Right cardiac atrium (tissue), 5 donors: Measurements from ENCODE around the gene CFAP68. TPM values are rescaled to one million over a fixed set of nuclear protein-coding genes. Genes with fewer than 3 reads are reported as not detected.
A peak's percentile ranks its signal among the peaks of the same experiment; 100 is the strongest.

Experiments used
- ATAC-seq, 2 donors: fragments of 200-7000 bp; cut with Tn5 transposase; one replicate each; pipeline versions ENCODE4 v1.8.0 to v1.9.1; 2020; ENCODE audit warnings: moderate library complexity in 2 of 2, mild to moderate bottlenecking in 1 of 2
- DNase-seq, 3 donors: peaks; one replicate each; pipeline ENCODE4 v3.0.0-alpha.2; 2020
- H3K27ac ChIP-seq: one replicate; pipeline ENCODE4 v1.5.1; 2013; ENCODE audit warnings: mild to moderate bottlenecking, low read length, control low read depth, moderate library complexity
- H3K27me3 ChIP-seq: one replicate; pipeline ENCODE4 v1.6.1; 2013; ENCODE audit not compliant: control insufficient read depth, insufficient read depth
- H3K4me1 ChIP-seq: one replicate; pipeline ENCODE4 v1.6.1; 2013; ENCODE audit warnings: low read length; ENCODE audit not compliant: control insufficient read depth, insufficient read depth
- H3K4me3 ChIP-seq: one replicate; pipeline ENCODE4 v1.5.1; 2013; ENCODE audit warnings: low read length, control low read depth
- H3K9me3 ChIP-seq: one replicate; pipeline ENCODE4 v1.6.1; 2013; ENCODE audit warnings: low read length; ENCODE audit not compliant: control insufficient read depth
- WGBS: extraction: QIAGEN DNeasy Blood & Tissue Kit; methylation state at CpG from one replicate; pipeline ENCODE4 v1.1.7; 2013; 5-methylcytosine and 5-hydroxymethylcytosine counted together
- intact Hi-C, 4 donors: fragments of 100-400 bp; cut with DNase I; formaldehyde crosslinking; loops; one replicate each; pipeline versions ENCODE4 v1.11.0 to v1.14.0; 2022 to 2023
- polyA plus RNA-seq: library from polyadenylated mRNA; stranded (reverse); fragments of 200-250 nt; gene quantifications from one replicate; pipeline ENCODE4 v1.2.3, GENCODE V29; 2013
- total RNA-seq, 4 donors: library from RNA; stranded (reverse); fragmentation: NEBNext Ultra II Directional; extraction: Animal tissue kit (Norgen Biotek cat#: 25700); gene quantifications; one replicate each; pipeline ENCODE4 v1.2.1, GENCODE V29; 2021
- donor health status: healthy with polysubstance abuse.
- donor health status: DM: no; HTN: yes; CAD: no.
- donor health status: DM: no; HTN: no; CAD: no.
- donor health status: DM: no; HTN: yes; CAD: no; lungs with severe emphysema.
- donor health status: DM: yes; HTN: yes; CAD: no.

Gene CFAP68
- total and polyA plus RNA-seq, 5 donors: 22.8 to 51.5 (median 35.0) TPM

- Histone ChIP-seq H3K27ac (no peak overlapping the region), H3K9me3 (no peaks in the 10 kb centered on the region), H3K4me3 (no peak overlapping the region), H3K4me1 (no peaks in the 10 kb centered on the region), H3K27me3 (no peaks in the 10 kb centered on the region)
- ATAC-seq: peak; percentile 90
- peak; percentile 85 to 94 (median 90) for DNase-seq
- intact Hi-C loops: loop anchor here in 3 of 4 donors (5.0 to 10.0 kb wide), 5 partner anchors 239 to 277 kb away; partner anchors contain the start of gene SIK2 (in 2 of the 3)
- 23% methylated on average over 10 of the region's 10 CpGs for WGBS
These were observed 37.8 kb upstream of the CFAP68 start for GRCh38 chr11:111841370-111842053.

- Histone ChIP-seq H3K4me3 (no peak overlapping the region), H3K9me3 (no peaks in the 10 kb centered on the region), H3K27me3 (no peaks in the 10 kb centered on the region), H3K4me1 (no peaks in the 10 kb centered on the region), H3K27ac (no peak overlapping the region)
- intact Hi-C loops: loop anchor here in 3 of 4 donors (5.0 to 10.0 kb wide), 5 partner anchors 241 to 279 kb away; partner anchors contain the start of gene SIK2 (in 2 of the 3)
- 89% methylated on average over 5 of the region's 5 CpGs for WGBS
- no peak for ATAC-seq
- DNase-seq: no peak
These were observed 35.7 kb upstream of the CFAP68 start for GRCh38 chr11:111843661-111844060.

- Histone ChIP-seq H3K4me1 (no peaks in the 10 kb centered on the region), H3K27me3 (no peaks in the 10 kb centered on the region), H3K9me3 (no peaks in the 10 kb centered on the region), H3K27ac (no peak overlapping the region), H3K4me3 (no peak overlapping the region)
- intact Hi-C loops: loop anchor here in 1 of 4 donors (10.0 kb wide), 2 partner anchors 251 to 281 kb away; no protein-coding TSS in a partner anchor
- DNase-seq: no peak
- 80% methylated on average over 7 of the region's 7 CpGs for WGBS
- peak in 1 of 2 donors; percentile 27 for ATAC-seq
These were observed 33.9 kb upstream of the CFAP68 start for GRCh38 chr11:111845276-111846028.

- DNase-seq (no peak), ATAC-seq (no peak)
- Histone ChIP-seq H3K27ac (no peak overlapping the region), H3K4me1 (no peaks in the 10 kb centered on the region), H3K27me3 (no peaks in the 10 kb centered on the region), H3K4me3 (no peak overlapping the region), H3K9me3 (no peaks in the 10 kb centered on the region)
- intact Hi-C loops: loop anchor here in 1 of 4 donors (10.0 kb wide), 2 partner anchors 251 to 281 kb away; no protein-coding TSS in a partner anchor
- WGBS: 74% methylated on average over 2 of the region's 2 CpGs
These were observed 33.3 kb upstream of the CFAP68 start for GRCh38 chr11:111846063-111846462.

- peak in 1 of 2 donors; percentile 28 for ATAC-seq
- intact Hi-C loops: loop anchor here in 1 of 4 donors (10.0 kb wide), 2 partner anchors 252 to 282 kb away; no protein-coding TSS in a partner anchor
These were observed 32.7 kb upstream of the CFAP68 start for GRCh38 chr11:111846636-111847035.

GRCh38 chr11:111849631-111850030 lies 29.7 kb upstream of the CFAP68 start:
- intact Hi-C loops: loop anchor here in 1 of 4 donors (10.0 kb wide), 2 partner anchors 255 to 285 kb away; no protein-coding TSS in a partner anchor
- H3K27ac ChIP-seq: no peak overlapping the region
- no peak overlapping the region for H3K4me3 ChIP-seq
- H3K9me3 ChIP-seq: no peaks in the 10 kb centered on the region
- WGBS: 96% methylated on average over 3 of the region's 3 CpGs
- ATAC-seq (no peak), DNase-seq (no peak)
- H3K27me3 ChIP-seq: no peaks in the 10 kb centered on the region
- H3K4me1 ChIP-seq: no peaks in the 10 kb centered on the region

More at GRCh38 chr11:111846636-111847035, 32.7 kb upstream of the CFAP68 start:
- Histone ChIP-seq H3K27me3 (no peaks in the 10 kb centered on the region), H3K9me3 (no peaks in the 10 kb centered on the region), H3K4me1 (no peaks in the 10 kb centered on the region), H3K27ac (no peak overlapping the region), H3K4me3 (no peak overlapping the region)
- DNase-seq: no peak
- WGBS: 28% methylated on average over 1 of the region's 1 CpG

- no peak for DNase-seq
- Histone ChIP-seq H3K27ac (no peak overlapping the region), H3K9me3 (no peaks in the 10 kb centered on the region), H3K4me3 (no peak overlapping the region), H3K4me1 (no peaks in the 10 kb centered on the region), H3K27me3 (no peaks in the 10 kb centered on the region)
- WGBS: 93% methylated on average over 8 of the region's 8 CpGs
- no peak for ATAC-seq
- intact Hi-C loops: no loop called here
These were observed 28.3 kb upstream of the CFAP68 start for GRCh38 chr11:111851067-111851466.

GRCh38 chr11:111851636-111852035 lies 27.7 kb upstream of the CFAP68 start:
- no peak for DNase-seq
- ATAC-seq: no peak
- no peak overlapping the region for H3K4me3 ChIP-seq
- no peaks in the 10 kb centered on the region for H3K9me3 ChIP-seq
- H3K4me1 ChIP-seq: no peaks in the 10 kb centered on the region
- no peak overlapping the region for H3K27ac ChIP-seq
- no peaks in the 10 kb centered on the region for H3K27me3 ChIP-seq
- intact Hi-C loops: no loop called here

- no peaks in the 10 kb centered on the region for H3K27me3 ChIP-seq
- H3K27ac ChIP-seq: no peak overlapping the region
- no peaks in the 10 kb centered on the region for H3K9me3 ChIP-seq
- WGBS: 82% methylated on average over 2 of the region's 2 CpGs
- no peaks in the 10 kb centered on the region for H3K4me1 ChIP-seq
- ATAC-seq: no peak
- no peak for DNase-seq
- intact Hi-C loops: no loop called here
- no peak overlapping the region for H3K4me3 ChIP-seq
These were observed 27.2 kb upstream of the CFAP68 start for GRCh38 chr11:111852103-111852502.

GRCh38 chr11:111855506-111855905 lies 23.8 kb upstream of the CFAP68 start:
- Histone ChIP-seq H3K27ac (no peak overlapping the region), H3K4me3 (no peak overlapping the region), H3K9me3 (no peaks in the 10 kb centered on the region), H3K4me1 (no peaks in the 10 kb centered on the region), H3K27me3 (no peaks in the 10 kb centered on the region)
- DNase-seq: no peak
- ATAC-seq: no peak
- intact Hi-C loops: no loop called here

- Histone ChIP-seq H3K4me1 (no peaks in the 10 kb centered on the region), H3K27me3 (no peaks in the 10 kb centered on the region), H3K4me3 (no peak overlapping the region), H3K27ac (no peak overlapping the region), H3K9me3 (no peaks in the 10 kb centered on the region)
- ATAC-seq (no peak), DNase-seq (no peak)
- 95% methylated on average over 3 of the region's 3 CpGs for WGBS
- intact Hi-C loops: no loop called here
These were observed 19.1 kb upstream of the CFAP68 start for GRCh38 chr11:111860257-111860656.
